PFSK-1 (cell line): ENCODE data around the gene MPZL3.

Experiments
- FOXP2 ChIP-seq: optimal IDR thresholded peaks from 2 replicates; pipeline ENCODE3; 2011; ENCODE audit warnings: borderline replicate concordance, control low read depth, inconsistent platforms; ENCODE audit not compliant: insufficient read depth; ENCODE audit errors: extremely low read length, extremely low read depth
- POLR2AphosphoS5 ChIP-seq: IDR thresholded peaks from 2 replicates; pipeline ENCODE4 v1.6.1; 2012; ENCODE audit warnings: low read depth, mild to moderate bottlenecking, control low read depth, low read length, moderate library complexity
- REST ChIP-seq, 2 experiments: IDR thresholded peaks; 2 replicates each; pipeline versions ENCODE4 v1.6.1 to v1.8.0; 2011 to 2012; ENCODE audit warnings: low read depth in 2 of 2, low read length in 2 of 2, control low read depth in 1 of 2, inconsistent platforms in 1 of 2, mild to moderate bottlenecking in 1 of 2, moderate library complexity in 1 of 2; ENCODE audit not compliant: insufficient read depth in 1 of 2
- SIN3A ChIP-seq: IDR thresholded peaks from 2 replicates; pipeline ENCODE4 v1.6.1; 2012; ENCODE audit warnings: mild to moderate bottlenecking, low read length, moderate library complexity, borderline replicate concordance; ENCODE audit not compliant: insufficient read depth
- TAF1 ChIP-seq: IDR thresholded peaks from 2 replicates; pipeline ENCODE4 v1.6.1; 2012; ENCODE audit warnings: low read length, control low read depth, borderline replicate concordance; ENCODE audit not compliant: insufficient read depth

Gene MPZL3

GRCh38 chr11:118180300-118180703, 71.9 kb downstream of the MPZL3 start:
- TF ChIP-seq REST (IDR thresholded peaks at IDR 0.05; ENCODE audit: insufficient read depth in 1 of 2, low read depth in 2 of 2, low read length in 2 of 2) (no peak), FOXP2 (no peak), POLR2AphosphoS5 (no peak), SIN3A (no peak), TAF1 (no peak)

- TF ChIP-seq SIN3A (no peak), FOXP2 (no peak), TAF1 (no peak)
Observed at GRCh38 chr11:118176778-118177134, 75.4 kb downstream of the MPZL3 start.
